Astrocyte (in vitro differentiated cells and primary cell): ENCODE results near the gene HMG20B. TPM values are rescaled to one million over a fixed set of nuclear protein-coding genes. Genes with fewer than 3 reads are reported as not detected.

Experiments
- DNase-seq: peaks from one replicate; pipeline ENCODE4 v3.0.0-alpha.2; 2010; ENCODE audit warnings: low read depth
- FAIRE-seq: peaks from 2 replicates; lab custom pipeline; 2011; peaks lifted over from hg19 to GRCh38; lab: Jason Lieb, UNC
- H2AFZ ChIP-seq: 2 replicates; pipeline ENCODE4 v1.6.0; 2012; ENCODE audit warnings: low read depth, low read length, inconsistent platforms
- H3K27ac ChIP-seq: 2 replicates; pipeline ENCODE4 v1.5.1; 2011; ENCODE audit warnings: low read depth, low read length, inconsistent platforms
- H3K27me3 ChIP-seq: 2 replicates; pipeline ENCODE4 v1.6.0; 2011; ENCODE audit warnings: low read length, inconsistent platforms; ENCODE audit not compliant: insufficient read depth
- H3K36me3 ChIP-seq: 2 replicates; pipeline ENCODE4 v1.5.1; 2011; ENCODE audit warnings: low read length, inconsistent platforms; ENCODE audit not compliant: insufficient read depth
- H3K4me1 ChIP-seq: 2 replicates; pipeline ENCODE4 v1.5.1; 2011; ENCODE audit warnings: low read length, inconsistent platforms; ENCODE audit not compliant: insufficient read depth
- H3K4me2 ChIP-seq: 2 replicates; pipeline ENCODE4 v1.6.0; 2012; ENCODE audit warnings: low read length, inconsistent platforms
- H3K4me3 ChIP-seq: 2 replicates; pipeline ENCODE4 v1.5.1; 2011; ENCODE audit warnings: low read depth, mild to moderate bottlenecking, low read length, inconsistent platforms; ENCODE audit not compliant: insufficient read depth
- H3K79me2 ChIP-seq: 2 replicates; pipeline ENCODE4 v1.6.0; 2012; ENCODE audit warnings: mild to moderate bottlenecking, low read length, inconsistent platforms; ENCODE audit not compliant: insufficient read depth
- H3K9ac ChIP-seq: 2 replicates; pipeline ENCODE4 v1.6.0; 2012; ENCODE audit warnings: mild to moderate bottlenecking, low read length, inconsistent platforms
- H3K9me3 ChIP-seq: 2 replicates; pipeline ENCODE4 v1.5.1; 2012; ENCODE audit warnings: low read depth, mild to moderate bottlenecking, low read length, inconsistent platforms; ENCODE audit not compliant: insufficient read depth
- H4K20me1 ChIP-seq: 2 replicates; pipeline ENCODE4 v1.6.0; 2012; ENCODE audit warnings: low read length, inconsistent platforms; ENCODE audit not compliant: insufficient read depth
- H3K27ac Mint-ChIP-seq: one replicate; pipeline ENCODE4 v1.8.0; 2021; ENCODE audit warnings: mild to moderate bottlenecking, mixed read lengths; ENCODE audit not compliant: unreplicated experiment
- H3K27me3 Mint-ChIP-seq: one replicate; pipeline ENCODE4 v1.8.0; 2021; ENCODE audit warnings: low read depth, mixed read lengths; ENCODE audit not compliant: unreplicated experiment
- H3K36me3 Mint-ChIP-seq: one replicate; pipeline ENCODE4 v1.8.0; 2021; ENCODE audit warnings: low read depth, mixed read lengths; ENCODE audit not compliant: unreplicated experiment
- H3K4me1 Mint-ChIP-seq: one replicate; pipeline ENCODE4 v1.8.0; 2021; ENCODE audit warnings: low read depth, mixed read lengths; ENCODE audit not compliant: unreplicated experiment
- H3K4me3 Mint-ChIP-seq: one replicate; pipeline ENCODE4 v1.8.0; 2021; ENCODE audit warnings: mild to moderate bottlenecking, moderate library complexity, mixed read lengths; ENCODE audit not compliant: unreplicated experiment
- H3K9me3 Mint-ChIP-seq: one replicate; pipeline ENCODE4 v1.8.0; 2021; ENCODE audit warnings: mild to moderate bottlenecking, mixed read lengths; ENCODE audit not compliant: unreplicated experiment
- EZH2 ChIP-seq: IDR thresholded peaks from 2 replicates; pipeline ENCODE4 v1.6.1; 2012; ENCODE audit warnings: mild to moderate bottlenecking, low read length, inconsistent platforms; ENCODE audit not compliant: insufficient read depth
- total RNA-seq: library from RNA; stranded (reverse); gene quantifications from 2 replicates; pipeline ENCODE4 v1.2.1, GENCODE V29; 2021
- TF ChIP-seq, protein P1 (sequence below): IDR thresholded peaks from 2 replicates; pipeline ENCODE4 v1.5.1; 2011; ENCODE audit warnings: low read depth, mild to moderate bottlenecking, inconsistent platforms, low read length, moderate library complexity; ENCODE audit not compliant: insufficient read depth

Gene HMG20B
- total RNA-seq, 1 donor from 2014 or later: 55.9 TPM

DNA sequence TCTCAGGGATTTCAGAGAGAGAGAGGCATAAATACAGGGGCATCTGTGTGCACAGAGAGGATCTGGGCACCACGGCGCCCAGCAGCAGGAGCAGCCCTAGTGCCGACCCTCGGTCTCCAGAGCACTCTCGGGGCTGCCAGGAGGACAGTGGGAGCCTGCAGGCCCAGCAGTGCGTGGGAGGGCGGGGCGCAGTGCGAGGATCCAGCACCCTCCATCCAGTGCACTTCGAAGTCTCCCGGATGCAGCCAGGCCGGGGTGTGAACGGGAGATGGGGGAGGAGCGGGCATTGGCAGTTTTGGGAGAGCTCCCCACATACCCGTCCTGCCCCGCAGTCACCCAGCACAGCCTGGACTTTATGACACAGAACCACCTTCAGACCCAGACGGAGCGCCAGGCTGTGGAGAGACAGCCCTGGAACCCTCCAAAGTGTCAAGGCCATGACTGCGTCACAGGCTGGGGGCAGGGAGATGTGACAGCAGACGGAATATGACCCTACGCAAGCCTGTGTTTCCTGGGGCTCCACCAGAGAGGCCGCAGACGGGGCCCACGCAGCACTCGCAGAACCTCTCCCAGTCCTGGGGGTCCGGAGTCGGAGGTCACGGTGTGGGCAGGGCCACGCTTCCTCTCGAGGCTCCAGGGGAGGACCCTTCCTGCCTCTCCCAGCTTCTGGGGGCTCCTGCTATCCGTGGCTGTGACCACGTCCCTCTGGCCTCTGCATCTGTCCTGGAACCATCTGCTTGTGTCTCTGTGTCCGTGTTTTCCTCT lies 48.5 kb upstream of the HMG20B start:
- Histone ChIP-seq H3K79me2 (peaks cover 65% of the 10 kb centered on the region), H3K9ac (no peak overlapping the region), H3K27me3 (no peaks in the 10 kb centered on the region), H3K4me3 (no peak overlapping the region), H3K36me3 (peaks cover 4% of the 10 kb centered on the region), H3K4me1 (no peaks in the 10 kb centered on the region), H2AFZ (no peak overlapping the region), H4K20me1 (peaks cover 75% of the 10 kb centered on the region), H3K9me3 (no peaks in the 10 kb centered on the region), H3K4me2 (no peak overlapping the region), H3K27ac (no peak overlapping the region)
- TF ChIP-seq, protein P1, sequence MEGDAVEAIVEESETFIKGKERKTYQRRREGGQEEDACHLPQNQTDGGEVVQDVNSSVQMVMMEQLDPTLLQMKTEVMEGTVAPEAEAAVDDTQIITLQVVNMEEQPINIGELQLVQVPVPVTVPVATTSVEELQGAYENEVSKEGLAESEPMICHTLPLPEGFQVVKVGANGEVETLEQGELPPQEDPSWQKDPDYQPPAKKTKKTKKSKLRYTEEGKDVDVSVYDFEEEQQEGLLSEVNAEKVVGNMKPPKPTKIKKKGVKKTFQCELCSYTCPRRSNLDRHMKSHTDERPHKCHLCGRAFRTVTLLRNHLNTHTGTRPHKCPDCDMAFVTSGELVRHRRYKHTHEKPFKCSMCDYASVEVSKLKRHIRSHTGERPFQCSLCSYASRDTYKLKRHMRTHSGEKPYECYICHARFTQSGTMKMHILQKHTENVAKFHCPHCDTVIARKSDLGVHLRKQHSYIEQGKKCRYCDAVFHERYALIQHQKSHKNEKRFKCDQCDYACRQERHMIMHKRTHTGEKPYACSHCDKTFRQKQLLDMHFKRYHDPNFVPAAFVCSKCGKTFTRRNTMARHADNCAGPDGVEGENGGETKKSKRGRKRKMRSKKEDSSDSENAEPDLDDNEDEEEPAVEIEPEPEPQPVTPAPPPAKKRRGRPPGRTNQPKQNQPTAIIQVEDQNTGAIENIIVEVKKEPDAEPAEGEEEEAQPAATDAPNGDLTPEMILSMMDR: no peak
- no peak for TF ChIP-seq EZH2
- FAIRE-seq: no peak
- Mint-ChIP-seq H3K27ac (no peak overlapping the region), H3K9me3 (no peaks in the 10 kb centered on the region), H3K36me3 (peaks cover 6% of the 10 kb centered on the region), H3K27me3 (no peaks in the 10 kb centered on the region), H3K4me3 (no peak overlapping the region), H3K4me1 (peaks cover 5% of the 10 kb centered on the region)
- DNase-seq: no peak

DNA sequence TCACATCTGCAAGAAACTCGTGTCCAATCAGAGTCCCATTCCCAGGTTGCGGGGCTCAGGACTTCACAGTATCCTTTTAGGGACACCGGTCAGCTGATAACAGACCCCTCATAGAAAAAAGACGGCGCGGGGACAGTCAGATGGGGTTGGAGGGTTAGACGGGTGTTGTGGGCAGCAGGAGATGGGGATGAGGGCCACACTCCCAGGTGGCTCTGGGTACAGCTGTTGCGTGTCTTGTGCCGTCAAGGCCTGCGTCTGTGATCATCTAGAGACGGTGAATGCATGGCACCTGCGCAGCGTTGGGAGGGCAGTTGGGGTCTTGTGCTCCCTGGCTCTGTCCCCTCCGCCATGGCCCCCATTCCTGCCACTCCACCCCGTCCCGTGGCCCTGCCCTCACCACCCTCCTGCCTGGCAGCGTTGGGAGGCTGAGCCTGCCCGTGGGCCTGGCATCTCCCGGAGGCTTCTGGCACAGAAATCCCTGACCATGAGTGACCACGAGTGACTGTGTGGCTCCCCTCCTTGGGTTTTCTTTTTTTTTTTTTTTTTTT lies 47.8 kb upstream of the HMG20B start:
- Histone ChIP-seq H3K4me1 (no peaks in the 10 kb centered on the region), H3K4me3 (no peak overlapping the region), H3K79me2 (peaks cover 58% of the 10 kb centered on the region), H2AFZ (no peak overlapping the region), H3K36me3 (peaks cover 4% of the 10 kb centered on the region), H3K9ac (no peak overlapping the region), H3K9me3 (no peaks in the 10 kb centered on the region), H4K20me1 (peaks cover 68% of the 10 kb centered on the region), H3K27ac (no peak overlapping the region), H3K4me2 (no peak overlapping the region), H3K27me3 (no peaks in the 10 kb centered on the region)
- H3K27ac Mint-ChIP-seq: no peak overlapping the region
- peaks cover 5% of the 10 kb centered on the region for H3K4me1 Mint-ChIP-seq
- DNase-seq (no peak), FAIRE-seq (no peak)
- H3K4me3 Mint-ChIP-seq: no peak overlapping the region
- H3K9me3 Mint-ChIP-seq: no peaks in the 10 kb centered on the region
- no peaks in the 10 kb centered on the region for H3K27me3 Mint-ChIP-seq
- H3K36me3 Mint-ChIP-seq: peaks cover 6% of the 10 kb centered on the region
- no peak for TF ChIP-seq EZH2
- TF ChIP-seq, protein P1: no peak
